ENCODE data around the gene MRPL37. TPM values are rescaled to one million over a fixed set of nuclear protein-coding genes. Genes with fewer than 3 reads are reported as not detected.
A peak's percentile ranks its signal among the peaks of the same experiment; 100 is the strongest.
"Not testable (repeated sequence)": the region's sequence is repeated elsewhere in the genome, so short reads cannot be mapped to it uniquely, and the experiment has no call there.

Gene MRPL37
- total RNA-seq, 4 donors from 2014 or later = 63.2 to 83.3 (median 75.3) TPM

GRCh38 chr1:54207287-54207686, 7.3 kb downstream of the MRPL37 start:
- Histone ChIP-seq H3K9me3 (no peaks in the 10 kb centered on the region), H3K4me1 (peaks cover 2% of the 10 kb centered on the region), H3K4me3 (no peak overlapping the region), H3K27me3 (no peaks in the 10 kb centered on the region), H3K36me3 (peaks cover 69% of the 10 kb centered on the region), H3K27ac (no peak overlapping the region)
- DNase-seq (ENCODE audit: low spot score in 2 of 2) = no peak
- WGBS = 0% methylated on average over 1 of the region's 1 CpG
- TF ChIP-seq EP300 (IDR thresholded peaks at IDR 0.05) (no peak), CTCF (IDR thresholded peaks at IDR 0.05) (no peak), POLR2AphosphoS5 (IDR thresholded peaks at IDR 0.05) (no peak)

- not testable (repeated sequence) for H3K9me3 ChIP-seq; H3K27ac ChIP-seq; DNase-seq (ENCODE audit: low spot score in 2 of 2); H3K4me1 ChIP-seq; H3K4me3 ChIP-seq; H3K27me3 ChIP-seq
- 67% methylated on average over 4 of the region's 4 CpGs for WGBS
- peaks cover 76% of the 10 kb centered on the region for H3K36me3 ChIP-seq
These were observed 7.9 kb downstream of the MRPL37 start for GRCh38 chr1:54207896-54208295.

- no peak overlapping the region for H3K27ac ChIP-seq
- 56% methylated on average over 1 of the region's 1 CpG for WGBS
- H3K4me3 ChIP-seq = no peak overlapping the region
- no peak for DNase-seq (ENCODE audit: low spot score in 2 of 2)
- H3K4me1 ChIP-seq = no peaks in the 10 kb centered on the region
- H3K36me3 ChIP-seq = peaks cover 95% of the 10 kb centered on the region
- TF ChIP-seq CTCF (IDR thresholded peaks at IDR 0.05) = no peak
- no peak for TF ChIP-seq POLR2A (IDR thresholded peaks at IDR 0.05)
- TF ChIP-seq POLR2AphosphoS5 (IDR thresholded peaks at IDR 0.05) = no peak
- no peak for TF ChIP-seq EP300 (IDR thresholded peaks at IDR 0.05)
- no peaks in the 10 kb centered on the region for H3K27me3 ChIP-seq
- H3K9me3 ChIP-seq = no peaks in the 10 kb centered on the region
These were observed 12.9 kb downstream of the MRPL37 start for GRCh38 chr1:54212872-54213271.

GRCh38 chr1:54215523-54215922, 15.6 kb downstream of the MRPL37 start:
- peaks cover 19% of the 10 kb centered on the region for H3K4me1 ChIP-seq
- DNase-seq (ENCODE audit: low spot score in 2 of 2) = no peak
- peaks cover 85% of the 10 kb centered on the region for H3K36me3 ChIP-seq
- H3K4me3 ChIP-seq = no peak overlapping the region
- 91% methylated on average over 9 of the region's 9 CpGs for WGBS
- H3K27me3 ChIP-seq = no peaks in the 10 kb centered on the region
- no peak overlapping the region for H3K27ac ChIP-seq
- H3K9me3 ChIP-seq = no peaks in the 10 kb centered on the region
- TF ChIP-seq POLR2A (IDR thresholded peaks at IDR 0.05) (no peak), CTCF (IDR thresholded peaks at IDR 0.05) (no peak), POLR2AphosphoS5 (IDR thresholded peaks at IDR 0.05) (no peak), EP300 (IDR thresholded peaks at IDR 0.05) (no peak)

GRCh38 chr1:54218883-54219687, 19.1 kb downstream of the MRPL37 start:
- H3K36me3 ChIP-seq = peaks cover 57% of the 10 kb centered on the region
- peaks cover 25% of the 10 kb centered on the region for H3K4me1 ChIP-seq
- WGBS = 57% methylated on average over 11 of the region's 11 CpGs
- no peak for DNase-seq (ENCODE audit: low spot score in 2 of 2)
- H3K9me3 ChIP-seq = no peaks in the 10 kb centered on the region
- no peak overlapping the region for H3K4me3 ChIP-seq
- peak overlapping the region; percentile 10 for H3K27ac ChIP-seq
- no peaks in the 10 kb centered on the region for H3K27me3 ChIP-seq
- no peak for TF ChIP-seq EP300 (IDR thresholded peaks at IDR 0.05)

- Histone ChIP-seq H3K9me3 (no peaks in the 10 kb centered on the region), H3K27ac (peak overlapping the region; percentile 26), H3K27me3 (no peaks in the 10 kb centered on the region), H3K36me3 (peaks cover 51% of the 10 kb centered on the region), H3K4me1 (peaks cover 25% of the 10 kb centered on the region), H3K4me3 (no peak overlapping the region)
- 52% methylated on average over 3 of the region's 3 CpGs for WGBS
- DNase-seq (ENCODE audit: low spot score in 2 of 2) = no peak
- no peak for TF ChIP-seq POLR2A (IDR thresholded peaks at IDR 0.05)
- TF ChIP-seq EP300 (IDR thresholded peaks at IDR 0.05) = no peak
- TF ChIP-seq CTCF (IDR thresholded peaks at IDR 0.05) = no peak
- no peak for TF ChIP-seq POLR2AphosphoS5 (IDR thresholded peaks at IDR 0.05)
These were observed 19.7 kb downstream of the MRPL37 start for GRCh38 chr1:54219688-54220003.

All from suprapubic skin (tissue), 4 donors.